GM12892 (cell line): ENCODE measurements around the gene CBX4.

Experiments
- DNase-seq: peaks from one replicate; pipeline ENCODE4 v3.0.0; 2011; ENCODE audit not compliant: insufficient read length
- FAIRE-seq: peaks from 2 replicates; lab custom pipeline; 2011; peaks lifted over from hg19 to GRCh38; lab: Jason Lieb, UNC
- POLR2A ChIP-seq: IDR thresholded peaks from 2 replicates; pipeline ENCODE4 v1.6.1; 2011; ENCODE audit warnings: low read depth, low read length, control low read depth
- POLR2AphosphoS5 ChIP-seq: IDR thresholded peaks from 2 replicates; pipeline ENCODE4 v1.6.1; 2011; ENCODE audit warnings: low read depth, low read length, control low read depth
- TAF1 ChIP-seq: IDR thresholded peaks from 2 replicates; pipeline ENCODE4 v1.6.1; 2011; ENCODE audit warnings: low read depth, mild to moderate bottlenecking, control low read depth, low read length, borderline replicate concordance

Gene CBX4

GRCh38 chr17:79798299-79799173, 40.7 kb downstream of the CBX4 start:
- TF ChIP-seq TAF1 (no peak), POLR2AphosphoS5 (no peak), POLR2A (no peak)
- DNase-seq (no peak), FAIRE-seq (no peak)

- TF ChIP-seq POLR2AphosphoS5 (no peak), TAF1 (no peak), POLR2A (no peak)
- FAIRE-seq (no peak), DNase-seq (no peak)
Measured at GRCh38 chr17:79797492-79798298, 41.5 kb downstream of the CBX4 start.

- DNase-seq (peak; percentile 99), FAIRE-seq (peak; percentile 99)
Measured at GRCh38 chr17:79796763-79797491, 42.3 kb downstream of the CBX4 start, which contains the start of gene CBX8. Gene CBX8, minus strand, starts transcription at chr17:79797077. Its CDS starts 79 bp downstream, at chr17:79796998.

GRCh38 chr17:79796444-79796762, 42.8 kb downstream of the CBX4 start:
- FAIRE-seq = no peak
- DNase-seq = no peak
- no peak for TF ChIP-seq POLR2AphosphoS5
- TF ChIP-seq POLR2A = no peak
- no peak for TF ChIP-seq TAF1

More at GRCh38 chr17:79796763-79797491, 42.3 kb downstream of the CBX4 start, which contains the start of gene CBX8:
- TF ChIP-seq TAF1 (no peak), POLR2AphosphoS5 (peak; percentile 35; the same call in 1 of the 2 replicates), POLR2A (peak; percentile 65; the same call in 1 of the 2 replicates)

GRCh38 chr17:79795795-79796443, 43.3 kb downstream of the CBX4 start:
- FAIRE-seq = no peak
- DNase-seq = no peak
- TF ChIP-seq TAF1 (no peak), POLR2A (no peak), POLR2AphosphoS5 (no peak)

GRCh38 chr17:79794659-79795511, 44.4 kb downstream of the CBX4 start:
- FAIRE-seq = no peak
- no peak for DNase-seq
- TF ChIP-seq POLR2A = no peak
- no peak for TF ChIP-seq TAF1
- TF ChIP-seq POLR2AphosphoS5 = no peak

- TF ChIP-seq TAF1 (no peak), POLR2A (no peak), POLR2AphosphoS5 (no peak)
- FAIRE-seq (no peak), DNase-seq (no peak)
Measured at GRCh38 chr17:79793924-79794304, 45.3 kb downstream of the CBX4 start.

GRCh38 chr17:79792984-79793923, 46.0 kb downstream of the CBX4 start:
- FAIRE-seq = no peak
- TF ChIP-seq POLR2AphosphoS5 (no peak), TAF1 (no peak), POLR2A (no peak)
- no peak for DNase-seq

- DNase-seq = no peak
- FAIRE-seq = no peak
- TF ChIP-seq POLR2A (no peak), TAF1 (no peak), POLR2AphosphoS5 (no peak)
Measured at GRCh38 chr17:79792341-79792871, 46.8 kb downstream of the CBX4 start.
